NCI-H2081 (cell line): Measurements from ENCODE around the gene FAT2.

Source experiments
- DNase-seq, 2 experiments: peaks; one replicate each; lab custom pipeline; 2025; lab: John Stamatoyannopoulos, UW

FAT2 gene

GRCh38 chr5:151591144-151591819, at the start of gene FAT2:
Gene FAT2 (minus strand): TSS chr5:151591331. CDS start chr5:151568931, 22,400 bp downstream.
- DNase-seq: no peak

DNA sequence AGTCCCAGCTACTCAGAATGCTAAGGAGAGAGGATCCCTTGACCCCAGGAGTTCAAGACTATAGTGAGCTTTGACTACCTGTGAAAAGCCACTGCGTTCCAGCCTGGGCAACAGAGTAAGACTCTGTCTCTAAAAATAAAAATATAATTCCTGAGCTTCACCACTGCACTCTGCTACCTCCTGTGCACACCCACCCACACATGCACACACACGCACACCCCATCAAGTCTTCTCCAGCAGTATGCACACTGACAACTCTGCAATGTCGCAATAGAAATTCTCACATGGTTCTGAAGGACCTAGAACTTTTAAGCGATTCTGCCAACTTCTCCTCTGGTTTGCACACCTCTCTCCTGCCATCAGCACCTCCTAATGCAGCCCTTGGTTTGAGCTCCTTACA, 47.5 kb upstream of the FAT2 start:
- DNase-seq: no peak

DNA sequence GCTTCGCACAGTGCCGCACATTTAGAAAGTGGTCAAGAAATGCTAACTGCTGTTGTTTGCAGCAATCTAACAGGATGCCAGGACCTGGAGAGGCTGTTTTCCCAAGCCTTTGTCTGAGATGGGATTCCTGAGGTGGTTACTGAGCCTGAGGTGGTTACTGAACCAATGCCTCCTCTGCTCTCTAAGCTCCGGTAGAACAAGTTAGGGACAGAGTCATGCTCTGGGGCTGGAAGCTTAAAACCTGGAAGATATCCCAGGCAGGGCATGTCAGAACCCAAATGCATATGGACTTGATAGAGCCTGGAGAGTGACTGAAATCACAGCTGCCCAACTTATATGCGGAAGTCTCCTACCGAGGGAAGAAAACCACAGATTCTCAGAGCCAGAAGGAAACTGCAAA, 46.5 kb upstream of the FAT2 start:
- no peak for DNase-seq

GRCh38 chr5:151633892-151634291, 42.8 kb upstream of the FAT2 start:
- no peak for DNase-seq

DNA sequence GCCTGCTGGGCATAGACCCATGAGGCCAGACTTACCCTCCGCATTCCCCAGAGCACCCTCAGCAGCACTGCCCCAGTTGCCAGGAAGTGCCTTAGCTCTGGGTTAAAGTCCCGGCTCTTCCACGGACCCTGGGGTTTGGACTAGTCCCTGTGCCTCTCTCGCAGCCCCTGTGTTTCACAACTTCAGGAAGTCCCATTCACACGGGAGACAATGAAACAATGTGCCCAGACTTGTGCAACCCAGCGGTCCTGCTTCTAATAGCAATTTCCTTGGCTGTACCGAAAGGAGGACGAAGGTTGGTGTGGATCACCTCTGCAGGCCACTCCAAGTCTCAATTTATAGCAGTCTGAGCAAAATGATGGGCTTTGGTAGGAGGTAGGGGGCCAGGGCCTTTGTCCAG, 41.8 kb upstream of the FAT2 start:
- DNase-seq: no peak

DNA sequence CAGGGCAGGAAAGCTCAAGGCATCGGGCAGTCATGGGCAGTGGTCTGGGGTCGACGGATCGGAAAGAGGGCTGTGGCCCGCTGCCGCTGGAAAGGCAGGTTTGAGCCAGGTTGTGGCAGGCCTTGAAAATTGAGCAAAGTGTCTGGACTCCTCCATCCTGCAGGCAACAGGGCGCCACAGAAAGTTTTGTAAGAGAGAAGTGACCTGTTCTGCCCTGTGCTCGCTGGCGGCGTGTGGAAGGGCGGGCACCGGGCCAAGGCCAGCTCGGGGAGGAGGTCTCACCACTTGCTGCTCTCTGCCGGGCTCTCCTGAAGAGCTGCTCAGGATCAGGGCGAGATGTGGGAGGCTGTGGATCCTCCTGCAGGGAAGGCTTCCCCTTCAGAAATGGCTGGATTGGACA, 41.4 kb upstream of the FAT2 start:
- DNase-seq: no peak

- DNase-seq: no peak
These were observed 40.8 kb upstream of the FAT2 start for GRCh38 chr5:151631941-151632340.

DNA sequence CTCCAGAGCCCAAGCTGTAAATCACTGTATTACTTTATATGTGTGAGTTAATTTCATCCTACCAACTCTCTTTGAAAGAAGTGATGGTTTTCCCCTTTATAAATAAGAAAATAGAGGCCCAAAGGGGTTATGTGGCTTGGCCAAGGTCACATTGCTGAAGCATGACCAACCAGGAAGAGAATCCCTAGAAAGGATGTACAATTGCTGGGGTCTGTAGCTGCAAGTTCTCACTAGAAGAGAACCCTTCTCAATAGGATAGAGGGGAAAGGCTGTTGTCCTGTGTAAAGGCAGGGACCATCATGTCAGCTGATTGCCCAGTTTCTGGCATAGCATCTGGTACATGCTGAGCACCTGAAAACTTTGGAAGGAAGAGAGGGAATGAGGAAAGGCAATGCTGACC, 39.0 kb upstream of the FAT2 start:
- DNase-seq: no peak

DNA sequence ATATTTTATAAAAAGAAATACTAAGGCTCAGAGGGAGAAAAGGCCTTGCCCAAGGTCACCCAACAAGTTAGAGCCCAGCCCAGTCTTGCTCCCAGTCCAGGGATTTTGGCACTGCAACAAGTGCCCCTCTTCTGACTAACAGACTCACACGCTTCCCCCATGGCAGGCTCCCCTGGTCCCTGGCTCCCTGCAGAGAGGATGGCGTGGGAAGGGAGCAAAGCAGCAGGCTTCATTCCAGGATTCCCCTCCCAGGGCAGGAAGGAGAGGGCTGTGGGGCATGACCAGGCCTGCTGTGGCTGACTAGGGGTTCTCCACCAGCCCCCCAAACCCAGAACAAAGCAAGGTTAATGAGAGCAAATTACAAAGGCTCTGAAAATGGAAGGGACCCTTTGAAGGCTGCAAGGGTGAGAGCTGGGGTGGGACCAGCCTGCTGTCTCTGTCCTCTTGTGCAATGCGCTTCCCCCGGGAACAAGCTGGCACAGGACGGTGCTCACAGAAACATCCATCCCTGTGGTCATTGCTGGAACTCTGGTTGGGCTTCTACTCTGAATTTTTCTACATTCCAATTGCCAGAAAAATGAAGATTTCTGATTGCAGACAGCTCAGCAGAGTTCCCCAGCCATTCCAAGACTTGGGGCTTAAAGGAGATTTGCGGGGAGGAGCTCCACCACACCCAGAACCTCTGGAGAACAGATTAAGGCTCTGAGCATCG, 37.1 kb upstream of the FAT2 start:
- no peak for DNase-seq

GRCh38 chr5:151627650-151628049, 36.5 kb upstream of the FAT2 start:
- no peak for DNase-seq

DNA sequence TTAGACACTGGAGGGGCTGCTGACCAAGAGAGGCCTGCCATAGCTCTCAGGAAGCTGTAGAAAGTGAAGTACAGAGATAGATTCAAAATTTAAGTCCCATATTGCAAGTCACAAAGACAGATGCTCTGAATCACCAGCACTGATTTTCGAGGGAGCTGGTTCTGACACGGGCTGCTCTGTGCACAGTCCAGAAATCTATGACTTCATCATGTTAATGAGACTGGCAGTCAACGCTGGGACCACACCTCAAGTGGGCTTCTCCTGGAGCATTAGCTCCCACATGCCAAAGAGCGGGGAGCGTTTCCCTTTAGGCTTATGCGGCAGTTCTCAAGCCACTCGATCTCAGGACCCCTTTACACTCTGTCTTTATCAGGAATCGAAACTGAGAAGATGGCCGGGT, 34.2 kb upstream of the FAT2 start:
- DNase-seq: no peak

- DNase-seq: no peak
These were observed 33.3 kb upstream of the FAT2 start for GRCh38 chr5:151624476-151624875.

DNA sequence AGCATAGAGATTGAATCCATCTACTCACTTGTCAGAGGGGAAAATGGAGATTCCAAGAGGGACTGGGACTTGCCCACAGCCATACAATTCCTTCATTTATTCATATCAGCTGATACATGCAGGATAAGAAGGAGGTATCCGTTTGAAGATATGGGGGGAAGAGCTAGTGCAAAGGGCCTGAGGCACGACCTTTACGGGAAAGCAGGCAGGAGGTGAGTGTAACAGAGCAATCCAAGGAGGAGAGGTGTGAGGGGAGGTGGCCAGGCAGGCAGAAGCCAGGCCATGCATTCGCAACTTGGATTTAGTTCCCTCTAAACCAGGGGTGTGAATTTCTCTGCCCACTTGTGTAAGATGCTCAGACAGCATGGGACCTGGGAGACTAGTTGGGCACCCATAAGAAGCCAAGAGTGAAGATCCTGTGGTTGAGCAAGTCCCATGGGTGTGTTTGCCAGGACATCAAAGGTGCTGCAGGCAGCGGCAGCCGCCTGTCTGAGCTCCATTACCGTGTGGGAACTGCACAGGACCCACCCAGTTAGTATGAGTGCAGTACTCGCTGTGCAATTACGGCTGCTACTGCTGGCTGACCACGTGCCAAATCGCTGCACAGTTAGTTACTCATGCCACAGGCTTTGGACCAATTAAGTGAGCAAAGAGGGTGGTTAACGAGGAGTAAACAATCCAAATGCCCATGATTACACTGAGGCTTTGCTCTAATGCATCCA, 31.4 kb upstream of the FAT2 start:
- DNase-seq: peak in 1 of 2 experiments; percentile 46

GRCh38 chr5:151620461-151620840, 29.3 kb upstream of the FAT2 start:
- no peak for DNase-seq

DNA sequence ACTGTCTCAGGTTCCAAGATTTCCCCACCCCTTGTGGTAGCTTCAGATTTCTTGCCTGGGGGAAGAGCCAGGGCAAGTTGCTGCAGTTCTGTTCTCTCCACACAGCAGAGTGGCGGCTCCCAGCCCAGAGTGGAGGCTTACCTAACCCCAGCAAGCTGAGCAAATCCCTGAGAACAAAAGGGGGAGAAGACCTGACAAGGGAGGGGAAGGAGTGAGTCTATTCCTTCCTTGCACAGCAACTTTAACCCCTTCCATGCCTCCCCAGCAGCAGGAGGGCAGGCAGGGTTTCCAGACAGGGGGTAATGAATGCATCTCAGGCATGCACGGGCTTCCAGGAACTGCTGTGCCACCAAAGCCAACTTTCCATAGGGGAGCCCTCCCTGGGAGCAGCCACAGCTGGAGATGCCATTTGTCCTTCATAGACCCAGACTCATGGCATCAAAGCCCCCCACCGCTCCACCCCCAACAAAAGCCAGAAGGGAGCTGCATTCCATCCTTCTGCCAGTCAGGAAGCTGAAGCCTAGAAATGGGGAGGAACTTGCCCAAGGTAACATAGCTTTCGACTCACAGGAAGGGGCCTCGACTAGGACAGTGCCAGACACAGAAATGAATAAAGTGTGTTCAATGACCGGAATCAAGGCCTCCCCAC, 28.8 kb upstream of the FAT2 start:
- DNase-seq: no peak

DNA sequence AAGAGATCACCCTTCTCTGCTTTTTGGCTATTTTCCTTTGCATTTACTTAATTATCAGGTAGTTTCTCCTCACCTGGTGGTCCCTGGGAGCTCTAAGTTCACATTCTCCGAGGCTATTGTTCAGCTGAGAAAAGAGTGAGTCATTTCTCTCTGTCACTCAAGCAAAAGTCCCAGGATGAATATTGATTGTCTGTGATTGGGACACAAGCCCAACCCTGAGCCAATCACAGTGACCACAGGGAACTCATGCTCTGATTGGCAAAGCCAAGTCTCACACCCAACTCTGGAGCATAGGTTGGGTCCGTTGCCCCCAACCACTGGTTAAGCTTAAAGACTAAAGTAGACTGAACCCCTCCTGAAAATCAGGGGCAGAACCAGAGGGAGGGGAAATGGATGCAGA, 27.8 kb upstream of the FAT2 start:
- DNase-seq: no peak

DNA sequence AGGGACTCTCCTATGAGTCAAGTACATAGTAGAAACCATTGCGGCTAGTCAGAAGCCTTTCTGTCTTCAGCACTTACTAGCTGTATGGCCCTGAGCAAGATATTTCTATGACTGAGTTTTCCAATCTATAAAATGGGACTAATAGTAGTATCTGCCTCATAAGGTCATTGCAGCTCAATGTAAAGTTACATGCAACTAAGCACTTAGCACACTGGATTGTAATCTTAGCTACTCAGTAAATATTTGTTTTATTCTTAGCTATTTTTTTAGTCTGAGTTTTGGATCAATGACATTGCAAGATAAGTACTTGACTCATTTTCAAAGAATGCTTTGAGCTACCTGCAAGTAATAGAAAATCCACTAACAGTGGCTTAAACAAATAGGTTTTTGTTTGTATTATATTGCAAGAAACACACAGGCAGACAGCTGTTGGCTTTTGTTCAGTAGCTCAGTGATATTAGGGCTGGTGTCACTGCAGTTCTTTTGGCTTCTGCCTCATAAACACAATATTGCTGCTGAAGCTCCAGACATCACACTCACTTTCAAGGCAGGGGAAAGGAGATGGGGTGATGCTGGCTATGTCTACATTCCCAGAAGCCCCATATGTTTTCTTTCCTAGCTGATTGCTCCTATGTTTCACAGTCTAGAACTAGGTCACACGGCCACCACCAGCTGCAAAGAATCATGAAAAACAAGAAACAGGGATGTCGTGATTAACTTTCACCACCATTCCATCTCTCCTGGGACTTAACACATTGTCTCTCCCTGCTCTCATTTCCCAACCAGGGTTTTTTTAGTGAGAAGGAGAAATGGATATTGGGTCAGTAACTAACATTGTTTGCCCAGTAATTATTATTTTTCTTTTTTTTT, 26.9 kb upstream of the FAT2 start:
- no peak for DNase-seq

- no peak for DNase-seq
These were observed 26.3 kb upstream of the FAT2 start for GRCh38 chr5:151617383-151617840.

DNA sequence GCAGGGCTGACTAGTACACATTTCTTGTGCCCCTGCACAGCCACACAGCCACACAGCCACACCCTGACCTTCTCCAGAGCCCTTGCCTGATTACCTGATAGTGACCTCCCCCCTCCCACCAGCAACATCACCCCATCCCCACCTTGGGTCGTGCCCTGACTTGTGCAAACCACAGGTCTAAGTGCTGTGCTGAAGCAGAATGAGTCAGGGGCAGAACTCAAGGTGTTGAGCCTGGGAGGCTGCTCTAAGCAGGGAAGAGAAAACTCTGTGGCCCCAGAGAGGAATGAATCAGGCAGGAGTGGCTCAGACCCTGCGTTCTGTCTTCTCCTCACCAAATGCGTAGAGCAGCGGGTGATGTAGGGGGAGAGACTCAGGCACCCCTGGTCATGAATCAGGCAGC, 24.3 kb upstream of the FAT2 start:
- DNase-seq: no peak

- no peak for DNase-seq
These were observed 23.4 kb upstream of the FAT2 start for GRCh38 chr5:151614565-151614964.

DNA sequence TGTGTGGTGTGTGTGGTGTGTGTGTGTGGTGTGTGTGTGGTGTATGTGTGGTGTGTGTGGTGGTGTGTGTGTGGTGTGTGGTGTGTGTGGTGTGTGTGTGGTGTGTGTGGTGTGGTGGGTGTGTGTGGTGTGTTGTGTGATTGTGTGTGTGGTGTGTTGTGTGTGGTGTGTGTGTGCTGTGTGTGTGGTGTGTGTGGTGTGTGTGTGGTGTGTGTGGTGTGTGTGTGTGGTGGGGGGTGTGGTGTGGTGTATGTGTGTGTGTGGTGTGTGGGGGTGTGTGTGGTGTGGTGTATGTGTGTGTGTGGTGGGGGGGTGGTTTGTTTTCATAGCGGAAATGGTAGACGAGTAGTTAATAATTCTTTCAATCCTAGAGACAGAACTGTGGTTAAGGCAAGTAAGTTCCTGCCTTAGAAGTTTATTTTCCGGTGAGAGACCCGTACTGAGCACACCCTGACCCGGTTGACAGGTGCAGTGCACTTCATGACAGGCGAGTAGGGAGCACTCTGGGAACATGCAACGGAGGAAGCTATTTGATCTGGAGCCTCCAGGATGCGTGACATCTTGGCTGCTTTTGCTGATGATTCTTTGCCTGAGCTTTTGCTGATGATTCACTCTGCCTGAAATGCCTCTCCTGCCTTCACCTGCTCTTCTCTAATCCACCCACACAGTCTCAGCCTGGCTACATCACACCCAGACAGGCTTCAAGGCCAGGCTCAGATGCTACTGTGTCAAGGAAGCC, 21.7 kb upstream of the FAT2 start:
- DNase-seq: no peak
